ENCODE measurements around the gene RFLNA.

DNA sequence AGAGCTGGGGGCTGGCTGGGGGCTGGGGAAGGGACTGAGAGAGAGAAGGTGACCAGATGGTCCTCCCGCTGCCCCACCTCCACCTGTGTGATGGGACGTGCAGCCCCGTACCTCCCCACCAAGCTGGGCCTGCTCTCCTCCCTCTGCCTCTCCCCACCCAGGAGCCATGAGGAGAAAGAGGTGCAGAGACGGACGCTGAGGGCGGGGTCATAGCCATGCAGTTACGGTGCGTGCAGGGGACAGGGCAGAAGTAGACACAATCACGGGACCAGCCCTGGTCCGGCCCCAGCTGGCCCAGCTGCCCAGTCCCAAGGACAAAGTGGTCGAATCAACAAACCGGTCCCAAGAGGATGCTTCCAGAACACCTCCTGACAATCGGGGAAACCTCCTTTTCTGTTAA lies 33.2 kb downstream of the RFLNA start:
- TF ChIP-seq, protein P1, sequence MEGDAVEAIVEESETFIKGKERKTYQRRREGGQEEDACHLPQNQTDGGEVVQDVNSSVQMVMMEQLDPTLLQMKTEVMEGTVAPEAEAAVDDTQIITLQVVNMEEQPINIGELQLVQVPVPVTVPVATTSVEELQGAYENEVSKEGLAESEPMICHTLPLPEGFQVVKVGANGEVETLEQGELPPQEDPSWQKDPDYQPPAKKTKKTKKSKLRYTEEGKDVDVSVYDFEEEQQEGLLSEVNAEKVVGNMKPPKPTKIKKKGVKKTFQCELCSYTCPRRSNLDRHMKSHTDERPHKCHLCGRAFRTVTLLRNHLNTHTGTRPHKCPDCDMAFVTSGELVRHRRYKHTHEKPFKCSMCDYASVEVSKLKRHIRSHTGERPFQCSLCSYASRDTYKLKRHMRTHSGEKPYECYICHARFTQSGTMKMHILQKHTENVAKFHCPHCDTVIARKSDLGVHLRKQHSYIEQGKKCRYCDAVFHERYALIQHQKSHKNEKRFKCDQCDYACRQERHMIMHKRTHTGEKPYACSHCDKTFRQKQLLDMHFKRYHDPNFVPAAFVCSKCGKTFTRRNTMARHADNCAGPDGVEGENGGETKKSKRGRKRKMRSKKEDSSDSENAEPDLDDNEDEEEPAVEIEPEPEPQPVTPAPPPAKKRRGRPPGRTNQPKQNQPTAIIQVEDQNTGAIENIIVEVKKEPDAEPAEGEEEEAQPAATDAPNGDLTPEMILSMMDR (IDR thresholded peaks at IDR 0.05) = no peak
- TF ChIP-seq POLR2A (IDR thresholded peaks at IDR 0.05) = no peak

Measured in uterus (tissue), 2 donors.